ENCODE results near the gene LGALS16.
"Not testable (repeated sequence)": the region's sequence is repeated elsewhere in the genome, so short reads cannot be mapped to it uniquely, and the experiment has no call there.

Gene LGALS16

GRCh38 chr19:39677961-39678889, 22.5 kb downstream of the LGALS16 start:
- no peak for DNase-seq (ENCODE audit: low read depth)

GRCh38 chr19:39679056-39679790, 23.5 kb downstream of the LGALS16 start:
- DNase-seq (ENCODE audit: low read depth) = no peak

GRCh38 chr19:39679791-39680168, 24.1 kb downstream of the LGALS16 start:
- DNase-seq (ENCODE audit: low read depth) = no peak

- no peak for DNase-seq (ENCODE audit: low read depth)
Measured at GRCh38 chr19:39680593-39680992, 24.9 kb downstream of the LGALS16 start.

- DNase-seq (ENCODE audit: low read depth) = no peak
Measured at GRCh38 chr19:39681416-39681815, 25.7 kb downstream of the LGALS16 start.

- no peak for DNase-seq (ENCODE audit: low read depth)
Measured at GRCh38 chr19:39684267-39684666, 28.6 kb downstream of the LGALS16 start.

- no peak for DNase-seq (ENCODE audit: low read depth)
Measured at GRCh38 chr19:39686739-39687138, 31.0 kb downstream of the LGALS16 start.

GRCh38 chr19:39688637-39689036, 32.9 kb downstream of the LGALS16 start:
- DNase-seq (ENCODE audit: low read depth) = not testable (repeated sequence)

GRCh38 chr19:39692166-39692565, 36.5 kb downstream of the LGALS16 start:
- DNase-seq (ENCODE audit: low read depth) = no peak

- DNase-seq (ENCODE audit: low read depth) = no peak
Measured at GRCh38 chr19:39692822-39693221, 37.1 kb downstream of the LGALS16 start.

GRCh38 chr19:39695759-39696158, 40.0 kb downstream of the LGALS16 start:
- DNase-seq (ENCODE audit: low read depth) = no peak

GRCh38 chr19:39696387-39696786, 40.7 kb downstream of the LGALS16 start:
- DNase-seq (ENCODE audit: low read depth) = no peak

GRCh38 chr19:39698535-39698934, 42.8 kb downstream of the LGALS16 start:
- no peak for DNase-seq (ENCODE audit: low read depth)

- no peak for DNase-seq (ENCODE audit: low read depth)
Measured at GRCh38 chr19:39701291-39701690, 45.6 kb downstream of the LGALS16 start.

- no peak for DNase-seq (ENCODE audit: low read depth)
Measured at GRCh38 chr19:39704181-39705044, 48.7 kb downstream of the LGALS16 start, which contains the start of gene LGALS14. TSS of gene LGALS14 (plus strand) at chr19:39704481. CDS start at chr19:39704529, 48 bp downstream.

GRCh38 chr19:39705578-39706188, 50.0 kb downstream of the LGALS16 start:
- no peak for DNase-seq (ENCODE audit: low read depth)

GRCh38 chr19:39708594-39708993, 52.9 kb downstream of the LGALS16 start:
- DNase-seq (ENCODE audit: low read depth) = no peak

- no peak for DNase-seq (ENCODE audit: low read depth)
Measured at GRCh38 chr19:39709026-39709872, 53.5 kb downstream of the LGALS16 start.
